Measurements from ENCODE around the gene FIGN.

DNA sequence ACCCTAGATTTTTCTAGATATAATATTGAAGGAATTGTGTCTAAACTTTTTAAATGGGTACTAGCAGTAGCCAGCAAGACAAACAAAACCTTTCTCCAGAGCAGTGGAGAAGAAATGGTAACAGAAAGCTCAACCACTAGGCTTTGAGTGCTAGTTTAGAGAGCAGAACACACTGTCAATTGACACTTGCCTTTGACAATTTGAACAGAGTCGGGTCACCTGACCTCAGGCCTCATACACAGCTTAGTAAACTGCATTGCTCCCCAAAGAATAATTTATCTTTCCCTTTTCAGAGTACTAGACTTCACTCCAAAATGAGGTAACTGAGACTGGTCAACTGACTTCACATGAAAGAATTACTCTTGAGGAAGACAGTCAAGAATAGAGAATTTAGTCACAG lies 48.6 kb downstream of the FIGN start:
- no peak for TF ChIP-seq CTCF (IDR thresholded peaks at IDR 0.05; ENCODE audit: low read depth, low read length, missing input control)
- no peak for TF ChIP-seq FOXA2 (IDR thresholded peaks at IDR 0.05)
- no peak for TF ChIP-seq SP1 (IDR thresholded peaks at IDR 0.05)
- no peak for TF ChIP-seq YY1 (IDR thresholded peaks at IDR 0.05)
- no peak for TF ChIP-seq ATF3 (IDR thresholded peaks at IDR 0.05)
- no peak for TF ChIP-seq RAD21 (IDR thresholded peaks at IDR 0.05)
- TF ChIP-seq, protein P1, sequence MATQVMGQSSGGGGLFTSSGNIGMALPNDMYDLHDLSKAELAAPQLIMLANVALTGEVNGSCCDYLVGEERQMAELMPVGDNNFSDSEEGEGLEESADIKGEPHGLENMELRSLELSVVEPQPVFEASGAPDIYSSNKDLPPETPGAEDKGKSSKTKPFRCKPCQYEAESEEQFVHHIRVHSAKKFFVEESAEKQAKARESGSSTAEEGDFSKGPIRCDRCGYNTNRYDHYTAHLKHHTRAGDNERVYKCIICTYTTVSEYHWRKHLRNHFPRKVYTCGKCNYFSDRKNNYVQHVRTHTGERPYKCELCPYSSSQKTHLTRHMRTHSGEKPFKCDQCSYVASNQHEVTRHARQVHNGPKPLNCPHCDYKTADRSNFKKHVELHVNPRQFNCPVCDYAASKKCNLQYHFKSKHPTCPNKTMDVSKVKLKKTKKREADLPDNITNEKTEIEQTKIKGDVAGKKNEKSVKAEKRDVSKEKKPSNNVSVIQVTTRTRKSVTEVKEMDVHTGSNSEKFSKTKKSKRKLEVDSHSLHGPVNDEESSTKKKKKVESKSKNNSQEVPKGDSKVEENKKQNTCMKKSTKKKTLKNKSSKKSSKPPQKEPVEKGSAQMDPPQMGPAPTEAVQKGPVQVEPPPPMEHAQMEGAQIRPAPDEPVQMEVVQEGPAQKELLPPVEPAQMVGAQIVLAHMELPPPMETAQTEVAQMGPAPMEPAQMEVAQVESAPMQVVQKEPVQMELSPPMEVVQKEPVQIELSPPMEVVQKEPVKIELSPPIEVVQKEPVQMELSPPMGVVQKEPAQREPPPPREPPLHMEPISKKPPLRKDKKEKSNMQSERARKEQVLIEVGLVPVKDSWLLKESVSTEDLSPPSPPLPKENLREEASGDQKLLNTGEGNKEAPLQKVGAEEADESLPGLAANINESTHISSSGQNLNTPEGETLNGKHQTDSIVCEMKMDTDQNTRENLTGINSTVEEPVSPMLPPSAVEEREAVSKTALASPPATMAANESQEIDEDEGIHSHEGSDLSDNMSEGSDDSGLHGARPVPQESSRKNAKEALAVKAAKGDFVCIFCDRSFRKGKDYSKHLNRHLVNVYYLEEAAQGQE (IDR thresholded peaks at IDR 0.05) = no peak
- TF ChIP-seq GABPA (IDR thresholded peaks at IDR 0.05 in 1 of 2, conservative IDR thresholded peaks at IDR 0.05 in 1 of 2) = no peak
- TF ChIP-seq, protein P2, sequence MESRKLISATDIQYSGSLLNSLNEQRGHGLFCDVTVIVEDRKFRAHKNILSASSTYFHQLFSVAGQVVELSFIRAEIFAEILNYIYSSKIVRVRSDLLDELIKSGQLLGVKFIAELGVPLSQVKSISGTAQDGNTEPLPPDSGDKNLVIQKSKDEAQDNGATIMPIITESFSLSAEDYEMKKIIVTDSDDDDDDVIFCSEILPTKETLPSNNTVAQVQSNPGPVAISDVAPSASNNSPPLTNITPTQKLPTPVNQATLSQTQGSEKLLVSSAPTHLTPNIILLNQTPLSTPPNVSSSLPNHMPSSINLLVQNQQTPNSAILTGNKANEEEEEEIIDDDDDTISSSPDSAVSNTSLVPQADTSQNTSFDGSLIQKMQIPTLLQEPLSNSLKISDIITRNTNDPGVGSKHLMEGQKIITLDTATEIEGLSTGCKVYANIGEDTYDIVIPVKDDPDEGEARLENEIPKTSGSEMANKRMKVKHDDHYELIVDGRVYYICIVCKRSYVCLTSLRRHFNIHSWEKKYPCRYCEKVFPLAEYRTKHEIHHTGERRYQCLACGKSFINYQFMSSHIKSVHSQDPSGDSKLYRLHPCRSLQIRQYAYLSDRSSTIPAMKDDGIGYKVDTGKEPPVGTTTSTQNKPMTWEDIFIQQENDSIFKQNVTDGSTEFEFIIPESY (IDR thresholded peaks at IDR 0.05) = no peak
- TF ChIP-seq TAF1 (conservative IDR thresholded peaks at IDR 0.05) = no peak

Data from liver (tissue), 3 donors.